Middle frontal gyrus (tissue), 1 donor: ENCODE measurements around the gene CRTC3.
"Not testable (repeated sequence)": the region's sequence is repeated elsewhere in the genome, so short reads cannot be mapped to it uniquely, and the experiment has no call there.

ENCODE experiments used
- DNase-seq: peaks from one replicate; pipeline ENCODE4 v3.0.0-alpha.2; 2015; ENCODE audit warnings: low spot score; ENCODE audit errors: extremely low spot score

The CRTC3 gene

GRCh38 chr15:90646662-90647305 lies 117.1 kb downstream of the CRTC3 start:
- DNase-seq: no peak

DNA sequence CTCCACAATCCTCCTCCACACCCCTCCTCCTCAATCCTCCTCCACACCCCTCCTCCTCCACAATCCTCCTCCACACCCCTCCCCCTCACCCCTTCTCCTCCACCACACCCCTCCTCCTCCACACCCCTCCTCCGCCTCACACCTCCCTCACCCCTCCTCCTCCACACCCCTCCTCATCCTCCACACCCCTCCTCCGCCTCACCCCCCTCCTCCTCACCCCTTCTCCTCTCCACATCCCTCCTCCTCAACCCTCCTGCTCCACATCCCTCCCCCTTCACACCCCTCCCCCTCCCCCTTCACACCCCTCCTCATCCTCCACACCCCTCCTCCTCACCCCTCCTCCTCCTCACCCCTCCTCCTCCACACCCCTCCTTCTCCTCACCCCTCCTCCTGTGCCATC lies 117.6 kb downstream of the CRTC3 start:
- no peak for DNase-seq

- peak; percentile 33 for DNase-seq
These were observed 118.7 kb downstream of the CRTC3 start for GRCh38 chr15:90648137-90649070.

- no peak for DNase-seq
These were observed 120.6 kb downstream of the CRTC3 start for GRCh38 chr15:90650117-90650955.

- no peak for DNase-seq
These were observed 121.4 kb downstream of the CRTC3 start for GRCh38 chr15:90650956-90651689.

DNA sequence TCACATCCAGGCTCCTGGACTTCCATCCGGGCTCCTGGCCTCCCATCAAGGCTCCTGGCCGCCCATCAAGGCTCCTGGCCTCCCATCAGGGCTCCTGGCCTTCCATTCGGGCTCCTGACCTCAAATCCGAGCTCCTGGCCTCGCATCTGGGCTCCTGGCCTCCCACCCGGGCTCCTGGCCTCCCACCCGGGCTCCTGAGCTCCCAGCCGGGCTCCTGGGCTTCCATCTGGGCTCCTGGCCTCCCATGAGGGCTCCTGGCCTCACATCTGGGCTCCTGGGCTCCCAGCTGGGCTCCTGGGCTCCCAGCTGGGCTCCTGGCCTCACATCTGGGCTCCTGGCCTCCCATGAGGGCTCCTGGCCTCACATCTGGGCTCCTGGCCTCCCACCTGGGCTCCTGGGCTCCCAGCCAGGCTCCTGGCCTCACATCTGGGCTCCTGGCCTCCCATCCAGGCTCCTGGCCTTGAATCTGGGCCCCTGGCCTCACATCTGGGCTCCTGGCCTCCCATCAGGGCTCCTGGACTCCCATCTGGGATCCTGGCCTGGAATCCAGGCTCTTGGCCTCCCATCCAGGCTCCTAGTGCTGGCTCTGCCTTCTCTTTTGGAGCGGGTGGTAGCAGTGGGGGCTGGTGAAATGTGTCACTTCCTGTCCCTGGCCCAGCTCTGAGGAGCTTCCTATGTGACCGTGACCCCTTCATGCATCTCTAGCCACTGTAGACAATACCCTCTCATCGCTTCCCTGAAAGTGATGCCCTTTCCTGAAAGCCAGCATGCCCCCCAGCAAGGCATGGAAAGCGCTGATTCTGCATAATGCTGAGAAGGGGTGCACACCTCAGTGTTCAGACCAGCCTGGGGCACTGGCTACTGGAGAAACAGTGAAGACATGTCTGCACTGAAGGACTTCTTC lies 124.8 kb downstream of the CRTC3 start:
- no peak for DNase-seq

DNA sequence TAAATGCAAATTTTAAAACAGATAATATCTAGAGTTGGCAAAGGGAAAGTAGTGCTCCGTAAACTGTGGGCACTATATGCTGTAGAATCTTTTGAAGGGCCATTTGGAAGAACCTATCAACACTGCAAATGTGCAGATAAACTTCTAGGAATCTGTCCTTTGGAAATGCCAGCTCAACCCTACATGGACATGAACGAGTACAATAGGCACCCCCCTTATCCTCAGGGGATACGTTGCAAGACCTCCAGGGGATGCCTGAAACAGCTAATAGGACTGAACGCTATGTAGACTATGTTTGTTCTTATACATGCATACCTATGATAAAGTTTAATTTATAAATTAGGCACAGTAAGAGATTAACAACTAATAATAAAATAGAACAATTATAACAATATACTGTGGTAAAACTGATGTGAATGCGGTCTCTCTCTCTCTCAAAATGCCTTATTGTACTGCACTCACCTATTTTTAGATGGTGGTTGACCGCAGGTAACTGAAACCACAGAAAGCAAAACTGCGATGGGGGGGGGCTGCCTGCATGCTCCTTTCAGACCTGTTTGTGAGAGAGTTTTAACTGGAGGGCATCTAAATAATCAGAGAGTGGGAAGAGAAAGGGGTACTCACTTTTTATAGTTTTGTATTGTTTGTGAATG lies 127.9 kb downstream of the CRTC3 start:
- DNase-seq: not testable (repeated sequence)

GRCh38 chr15:90659481-90659880 lies 129.8 kb downstream of the CRTC3 start:
- DNase-seq: no peak

- DNase-seq: no peak
These were observed 130.7 kb downstream of the CRTC3 start for GRCh38 chr15:90660195-90660998.

GRCh38 chr15:90660999-90661330 lies 131.2 kb downstream of the CRTC3 start:
- DNase-seq: not testable (repeated sequence)

GRCh38 chr15:90664081-90664461 lies 134.3 kb downstream of the CRTC3 start:
- not testable (repeated sequence) for DNase-seq

GRCh38 chr15:90664650-90665287 lies 135.0 kb downstream of the CRTC3 start:
- no peak for DNase-seq

- no peak for DNase-seq
These were observed 135.8 kb downstream of the CRTC3 start for GRCh38 chr15:90665288-90666134.

DNA sequence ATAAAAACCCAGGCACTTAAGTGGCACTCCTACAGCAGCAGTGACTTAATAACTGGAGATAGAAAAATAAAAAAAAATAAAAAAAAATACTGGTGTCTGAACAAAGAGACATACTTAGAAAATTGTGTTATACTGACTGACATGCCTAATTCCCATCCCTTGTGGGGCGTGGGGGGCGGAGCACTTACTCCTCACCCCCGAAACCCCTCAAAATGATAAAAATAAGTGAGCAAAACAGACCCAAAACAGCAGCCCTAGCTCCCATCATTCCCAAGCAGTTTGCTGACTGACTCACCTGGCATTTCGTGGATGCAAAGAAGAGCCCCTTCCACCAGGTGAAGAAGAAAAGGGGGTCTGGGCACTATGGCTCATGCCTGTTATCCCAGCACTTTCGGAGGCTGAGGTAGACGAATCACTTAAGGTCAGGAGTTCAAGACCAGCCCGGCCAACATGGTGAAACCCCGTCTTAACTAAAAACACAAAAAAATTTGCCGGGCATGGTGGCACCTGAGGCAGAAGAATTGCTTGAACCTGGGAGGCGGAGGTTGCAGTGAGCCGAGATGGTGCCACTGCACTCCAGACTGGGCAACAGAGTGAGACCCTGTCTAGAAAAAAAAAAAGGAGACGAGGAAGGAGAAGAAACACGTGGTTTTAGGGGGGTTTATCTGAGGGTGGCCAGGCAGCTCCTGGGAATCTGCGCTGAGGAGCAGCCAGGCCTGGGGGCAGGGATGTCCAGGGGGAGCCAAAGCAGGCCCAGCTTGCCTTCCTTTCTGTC lies 136.6 kb downstream of the CRTC3 start:
- DNase-seq: no peak

GRCh38 chr15:90667073-90667754 lies 137.5 kb downstream of the CRTC3 start:
- no peak for DNase-seq

DNA sequence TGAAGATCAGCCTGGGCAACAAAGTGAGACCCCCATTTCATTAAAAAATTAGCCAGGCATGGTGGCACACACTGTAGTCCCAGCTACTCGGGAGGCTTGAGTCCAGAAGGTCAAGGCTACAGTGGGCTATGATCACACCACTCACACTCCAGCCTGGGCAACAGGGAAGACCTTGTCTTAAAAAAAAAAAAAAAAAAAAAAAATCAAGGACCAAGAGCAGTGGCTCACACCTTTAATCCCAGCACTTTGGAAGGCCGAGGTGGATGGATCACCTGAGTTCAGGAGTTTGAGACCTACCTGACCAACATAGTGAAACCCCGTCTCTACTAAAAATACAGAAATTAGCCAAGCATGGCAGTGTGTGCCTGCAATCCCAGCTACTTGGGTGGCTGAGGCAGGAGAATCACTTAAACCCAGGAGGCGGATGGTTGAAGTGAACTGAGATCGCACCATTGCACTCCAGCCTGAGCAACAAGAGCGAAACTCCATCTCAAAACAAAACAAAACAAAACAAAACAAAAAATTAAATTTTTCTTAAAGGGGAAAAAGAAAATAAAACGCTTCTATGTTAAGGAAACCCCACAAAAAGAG lies 138.1 kb downstream of the CRTC3 start:
- not testable (repeated sequence) for DNase-seq
